HG03066 (cell line): ENCODE measurements around the gene CEP63.

Experiments
- ATAC-seq: cut with Tn5 transposase; IDR thresholded peaks from one replicate; pipeline ENCODE4 v1.9.1; 2021; ENCODE audit warnings: low read depth; ENCODE audit not compliant: unreplicated experiment

Gene CEP63

GRCh38 chr3:134466331-134466730 lies 19.5 kb upstream of the CEP63 start:
- ATAC-seq: no peak

GRCh38 chr3:134468519-134468918 lies 17.3 kb upstream of the CEP63 start:
- ATAC-seq: no peak

GRCh38 chr3:134471521-134472193 lies 14.2 kb upstream of the CEP63 start:
- no peak for ATAC-seq

- ATAC-seq: no peak
Observed at GRCh38 chr3:134472831-134473230, 13.0 kb upstream of the CEP63 start.

GRCh38 chr3:134473868-134474546 lies 11.8 kb upstream of the CEP63 start:
- no peak for ATAC-seq

- no peak for ATAC-seq
Observed at GRCh38 chr3:134474956-134475355, 10.9 kb upstream of the CEP63 start.

GRCh38 chr3:134476306-134476705 lies 9.6 kb upstream of the CEP63 start:
- ATAC-seq: no peak

- ATAC-seq: no peak
Observed at GRCh38 chr3:134477002-134477401, 8.9 kb upstream of the CEP63 start.

- ATAC-seq: no peak
Observed at GRCh38 chr3:134477938-134478337, 7.9 kb upstream of the CEP63 start.

- no peak for ATAC-seq
Observed at GRCh38 chr3:134480546-134480945, 5.3 kb upstream of the CEP63 start.

- ATAC-seq: no peak
Observed at GRCh38 chr3:134481166-134481565, 4.7 kb upstream of the CEP63 start.

- no peak for ATAC-seq
Observed at GRCh38 chr3:134482622-134483021, 3.2 kb upstream of the CEP63 start.

GRCh38 chr3:134483195-134483900 lies 2.5 kb upstream of the CEP63 start:
- ATAC-seq: no peak

- peak; percentile 7 for ATAC-seq
Observed at GRCh38 chr3:134485075-134485717, 661 bp upstream of the CEP63 start.

GRCh38 chr3:134486577-134487041 lies 752 bp downstream of the CEP63 start:
- peak; percentile 8 for ATAC-seq

- ATAC-seq: no peak
Observed at GRCh38 chr3:134487406-134487805, 1.5 kb downstream of the CEP63 start.

GRCh38 chr3:134494495-134494894 lies 8.6 kb downstream of the CEP63 start:
- ATAC-seq: no peak

- ATAC-seq: no peak
Observed at GRCh38 chr3:134495980-134496379, 10.1 kb downstream of the CEP63 start.

GRCh38 chr3:134496471-134497071 lies 10.7 kb downstream of the CEP63 start:
- no peak for ATAC-seq

- no peak for ATAC-seq
Observed at GRCh38 chr3:134503266-134503665, 17.4 kb downstream of the CEP63 start.

- ATAC-seq: no peak
Observed at GRCh38 chr3:134504132-134504531, 18.3 kb downstream of the CEP63 start.
